Ovary (tissue), 9 donors: ENCODE measurements around the gene SDC3. TPM values are rescaled to one million over a fixed set of nuclear protein-coding genes. Genes with fewer than 3 reads are reported as not detected.
"Not testable (repeated sequence)": the region's sequence is repeated elsewhere in the genome, so short reads cannot be mapped to it uniquely, and the experiment has no call there.

Experiments used
- DNase-seq, 5 donors: peaks; one replicate each; pipeline ENCODE4 v3.0.0-alpha.2; 2019 to 2020
- H3K27ac ChIP-seq, 2 donors: fragments of 200-600 bp; one replicate each; pipeline versions ENCODE4 v1.5.1 to v1.8.0; 2019 to 2022
- H3K27me3 ChIP-seq: fragments of 200-600 bp; one replicate; pipeline ENCODE4 v1.8.0; 2022
- H3K36me3 ChIP-seq: fragments of 200-600 bp; sonication (generic); one replicate; pipeline ENCODE4 v1.5.1; 2019
- H3K4me1 ChIP-seq: one replicate; pipeline ENCODE4 v1.8.1; 2013; ENCODE audit warnings: mild to moderate bottlenecking, moderate library complexity; ENCODE audit not compliant: insufficient read depth
- H3K4me3 ChIP-seq: fragments of 200-600 bp; sonication (generic); one replicate; pipeline ENCODE4 v1.5.1; 2017
- H3K9me3 ChIP-seq, 2 donors: fragments of 200-600 bp in 1 of 2; sonication (generic) in 1 of 2; one replicate each; pipeline versions ENCODE4 v1.5.1 to v1.8.1; 2013 to 2019; ENCODE audit warnings: mild to moderate bottlenecking in 1 of 2, moderate library complexity in 1 of 2
- EP300 ChIP-seq: sonication (generic); formaldehyde crosslinking; IDR thresholded peaks from one replicate; pipeline ENCODE4 v1.6.1; 2017; ENCODE audit warnings: antibody characterized with exemption
- POLR2A ChIP-seq: fragments of 450-650 bp; IDR thresholded peaks from one replicate; pipeline ENCODE4 v1.6.1; 2017; ENCODE audit warnings: antibody characterized with exemption, mild to moderate bottlenecking, moderate library complexity
- WGBS, 3 donors: extraction: QIAGEN DNeasy Blood & Tissue Kit in 1 of 3; methylation state at CpG; one replicate each; pipeline versions ENCODE4 v1.1.5 to v1.1.7; 2013 to 2017; 5-methylcytosine and 5-hydroxymethylcytosine counted together
- intact Hi-C, 4 donors: fragments of 100-400 bp; cut with DNase I; formaldehyde crosslinking; loops; one replicate each; pipeline versions ENCODE4 v1.11.0 to v1.15.1; 2022 to 2023
- polyA plus RNA-seq, 2 donors: library from polyadenylated mRNA; stranded (reverse); fragments of 200-250 nt in 1 of 2; fragments of 350-450 nt in 1 of 2; fragmentation: Illumina TruSeq in 1 of 2; extraction: RNeasy Lipid Tissue Mini Kit (QIAGEN cat#74804) in 1 of 2; gene quantifications; one replicate each; pipeline ENCODE4 v1.2.3, GENCODE V29; 2013 to 2014
- total RNA-seq, 7 donors: library from RNA; depleted of rRNA in 2 of 7; stranded (reverse); fragments of >200 nt in 2 of 7; fragmentation: NEBNext Ultra II Directional in 3 of 7; extraction: Animal tissue kit (Norgen Biotek cat#: 25700) in 3 of 7; gene quantifications; one replicate each; pipeline versions ENCODE4 v1.1.0 to v1.2.4, GENCODE V29; 2016 to 2023
- TF ChIP-seq, protein P1 (sequence below), 3 donors: fragments of 450-650 bp in 2 of 3; fragments of 200-600 bp in 1 of 3; IDR thresholded peaks; one replicate each; pipeline versions ENCODE4 v1.5.1 to v1.8.0; 2016 to 2022; ENCODE audit warnings: antibody characterized with exemption in 3 of 3, mild to moderate bottlenecking in 1 of 3
- donor health status: DM: no; HTN: no; CAD: no; lungs with moderate emphysema.
- donor health status: DM: no; HTN: no; CAD: no.
- donor health status: Bipolar disorder and iron deficiency.
- donor health status: DM: yes; HTN: yes; CAD: no.
- donor health status: DM: no; HTN: no; CAD: no.
- donor health status: DM: yes; HTN: yes; CAD: no.

Gene SDC3
- total and polyA plus RNA-seq, 9 donors: 4.2 to 31.0 (median 23.0) TPM

DNA sequence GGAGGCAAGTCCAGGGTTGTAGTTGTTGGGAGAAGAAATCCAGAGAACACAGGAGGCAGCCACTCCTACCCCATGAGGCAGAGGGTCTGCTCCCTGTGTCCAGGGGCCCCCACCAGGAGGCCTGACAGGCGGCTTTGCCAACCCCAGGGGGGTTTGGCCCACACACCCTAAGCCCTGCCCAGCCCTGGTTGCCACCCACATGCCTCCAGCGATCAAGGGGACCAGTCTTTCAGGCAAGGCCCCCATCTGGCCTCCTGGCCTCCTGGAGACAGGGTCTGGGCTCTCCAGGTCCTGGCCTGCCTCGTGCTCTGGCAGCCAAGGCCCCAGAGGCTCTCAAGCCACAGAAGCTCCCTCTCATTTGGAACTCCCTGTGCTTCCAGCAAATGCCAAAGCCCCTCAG lies 38.5 kb downstream of the SDC3 start:
- intact Hi-C loops: no loop called here
- H3K27ac ChIP-seq: no peak overlapping the region
- no peaks in the 10 kb centered on the region for H3K4me1 ChIP-seq
- TF ChIP-seq POLR2A: no peak
- TF ChIP-seq, protein P1, sequence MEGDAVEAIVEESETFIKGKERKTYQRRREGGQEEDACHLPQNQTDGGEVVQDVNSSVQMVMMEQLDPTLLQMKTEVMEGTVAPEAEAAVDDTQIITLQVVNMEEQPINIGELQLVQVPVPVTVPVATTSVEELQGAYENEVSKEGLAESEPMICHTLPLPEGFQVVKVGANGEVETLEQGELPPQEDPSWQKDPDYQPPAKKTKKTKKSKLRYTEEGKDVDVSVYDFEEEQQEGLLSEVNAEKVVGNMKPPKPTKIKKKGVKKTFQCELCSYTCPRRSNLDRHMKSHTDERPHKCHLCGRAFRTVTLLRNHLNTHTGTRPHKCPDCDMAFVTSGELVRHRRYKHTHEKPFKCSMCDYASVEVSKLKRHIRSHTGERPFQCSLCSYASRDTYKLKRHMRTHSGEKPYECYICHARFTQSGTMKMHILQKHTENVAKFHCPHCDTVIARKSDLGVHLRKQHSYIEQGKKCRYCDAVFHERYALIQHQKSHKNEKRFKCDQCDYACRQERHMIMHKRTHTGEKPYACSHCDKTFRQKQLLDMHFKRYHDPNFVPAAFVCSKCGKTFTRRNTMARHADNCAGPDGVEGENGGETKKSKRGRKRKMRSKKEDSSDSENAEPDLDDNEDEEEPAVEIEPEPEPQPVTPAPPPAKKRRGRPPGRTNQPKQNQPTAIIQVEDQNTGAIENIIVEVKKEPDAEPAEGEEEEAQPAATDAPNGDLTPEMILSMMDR (IDR thresholded peaks at IDR 0.05): no peak
- H3K36me3 ChIP-seq: no peaks in the 10 kb centered on the region
- no peak for DNase-seq
- WGBS, 3 donors: 83 to 90% (median 87%) methylated on average over 3 of the region's 3 CpGs
- H3K27me3 ChIP-seq: no peaks in the 10 kb centered on the region
- H3K9me3 ChIP-seq: peaks cover 0 to 14% of the 10 kb centered on the region in 2 donors
- H3K4me3 ChIP-seq: no peak overlapping the region

DNA sequence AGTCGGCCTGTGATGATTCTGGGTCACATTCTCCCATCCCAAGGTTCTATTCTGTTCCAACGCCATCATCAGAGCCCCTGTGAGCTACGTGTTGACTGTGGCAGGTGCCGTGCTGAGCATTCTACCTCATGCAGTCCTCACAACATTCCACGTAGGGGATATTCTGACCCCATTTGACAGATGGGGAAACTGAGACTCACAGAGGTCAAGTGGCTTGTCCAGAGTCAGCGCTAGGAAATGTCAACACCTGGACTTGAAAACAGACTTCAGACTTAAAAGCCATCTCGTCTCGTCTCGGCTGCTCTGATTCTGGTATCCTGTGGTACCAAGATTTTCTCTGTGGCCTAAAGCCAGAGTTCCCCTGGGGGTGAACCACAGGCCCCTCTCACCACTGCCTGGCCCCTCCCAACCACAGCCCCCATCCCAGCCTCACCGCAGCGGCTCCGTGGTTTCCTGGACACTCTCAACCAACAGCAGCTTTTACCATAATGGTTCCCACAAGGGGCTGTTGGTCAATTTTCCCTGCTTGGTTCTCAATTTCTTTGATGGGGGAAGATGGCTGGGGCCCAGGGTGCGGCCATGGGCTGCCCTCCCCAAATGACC lies 39.6 kb downstream of the SDC3 start:
- Histone ChIP-seq H3K4me1 (no peaks in the 10 kb centered on the region), H3K9me3 (peaks cover 0 to 14% of the 10 kb centered on the region in 2 donors), H3K27me3 (no peaks in the 10 kb centered on the region), H3K36me3 (no peaks in the 10 kb centered on the region), H3K27ac (no peak overlapping the region), H3K4me3 (no peak overlapping the region)
- 92 to 94% (median 93%) methylated on average over 13 of the region's 13 CpGs for WGBS, 3 donors
- TF ChIP-seq POLR2A (no peak), EP300 (no peak)
- TF ChIP-seq, protein P1 (IDR thresholded peaks at IDR 0.05): no peak
- DNase-seq: no peak
- intact Hi-C loops: no loop called here

DNA sequence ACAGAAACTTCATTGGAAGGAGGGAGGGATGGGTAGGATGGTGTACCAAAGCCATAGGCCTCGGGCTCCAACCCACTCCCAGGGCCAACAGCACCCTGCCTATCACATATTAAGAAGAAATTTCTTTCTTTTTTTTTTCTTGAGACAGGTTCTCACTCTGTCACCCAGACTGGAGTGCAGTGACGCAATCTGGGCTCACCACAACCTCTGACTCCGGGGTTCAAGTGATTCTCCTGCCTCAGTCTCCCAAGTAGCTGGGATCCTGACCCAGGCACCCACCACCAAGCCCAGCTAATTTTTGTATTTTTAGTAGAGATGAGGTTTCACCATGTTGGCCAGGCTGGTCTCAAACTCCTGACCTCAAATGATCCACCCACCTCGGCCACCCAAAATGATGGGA lies 40.5 kb downstream of the SDC3 start:
- WGBS, 3 donors: 86 to 96% (median 91%) methylated on average over 4 of the region's 4 CpGs
- H3K27me3 ChIP-seq, DNase-seq, H3K36me3 ChIP-seq, H3K27ac ChIP-seq, H3K4me3 ChIP-seq, H3K4me1 ChIP-seq, intact Hi-C loops: not testable (repeated sequence)
- peaks cover 0 to 10% of the 10 kb centered on the region in 2 donors for H3K9me3 ChIP-seq

DNA sequence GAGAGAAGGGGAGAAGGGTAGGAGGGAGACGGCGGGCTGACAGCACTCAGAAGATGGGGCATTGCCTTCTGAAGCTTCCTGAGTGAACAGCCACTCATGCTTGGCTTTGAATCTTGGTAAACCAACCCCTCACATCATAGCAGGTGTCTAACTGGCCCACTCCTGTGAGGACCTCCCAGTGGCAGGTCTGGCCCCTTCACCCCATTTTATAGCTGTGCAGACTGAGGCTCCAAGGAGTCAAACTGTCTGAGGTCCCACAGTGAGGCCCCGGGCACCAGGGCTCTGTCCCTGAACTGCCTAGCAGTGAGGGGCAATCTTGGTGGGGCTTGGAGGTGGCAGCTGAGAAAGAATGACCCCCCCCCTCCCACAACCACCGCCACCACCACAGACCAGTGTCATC lies 41.0 kb downstream of the SDC3 start:
- H3K4me3 ChIP-seq: no peak overlapping the region
- no peak for DNase-seq
- no peaks in the 10 kb centered on the region for H3K27me3 ChIP-seq
- no peak overlapping the region for H3K27ac ChIP-seq
- H3K9me3 ChIP-seq: peaks cover 0 to 6% of the 10 kb centered on the region in 2 donors
- 87 to 92% (median 90%) methylated on average over 4 of the region's 4 CpGs for WGBS, 3 donors
- H3K36me3 ChIP-seq: no peaks in the 10 kb centered on the region
- no peaks in the 10 kb centered on the region for H3K4me1 ChIP-seq
- no peak for TF ChIP-seq POLR2A
- TF ChIP-seq, protein P1 (IDR thresholded peaks at IDR 0.05): no peak
- TF ChIP-seq EP300: no peak
- intact Hi-C loops: no loop called here

DNA sequence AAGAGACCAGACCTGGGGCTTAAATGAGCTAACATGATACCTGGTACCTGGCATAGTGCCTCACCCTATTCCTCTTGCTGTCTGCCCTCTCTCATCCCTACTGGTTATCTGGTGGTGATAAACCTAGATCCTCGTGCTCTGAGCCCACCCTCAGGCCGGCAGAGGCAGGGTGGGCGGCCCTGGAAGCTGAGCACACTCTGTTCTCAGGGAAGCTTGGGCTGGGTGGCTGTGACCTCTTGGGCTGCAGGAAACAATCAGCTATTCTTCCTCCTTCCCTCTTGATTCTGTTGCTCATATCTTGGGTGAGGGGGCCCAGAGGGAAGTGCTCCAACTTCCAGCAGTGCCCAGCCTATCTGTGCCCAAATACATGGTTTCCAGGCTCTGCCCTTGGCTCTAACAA lies 42.0 kb downstream of the SDC3 start:
- no peak overlapping the region for H3K27ac ChIP-seq
- TF ChIP-seq, protein P1 (IDR thresholded peaks at IDR 0.05): no peak
- TF ChIP-seq POLR2A (no peak), EP300 (no peak)
- intact Hi-C loops: no loop called here

More for the DNA sequence above, 42.0 kb downstream of the SDC3 start:
- H3K36me3 ChIP-seq: no peaks in the 10 kb centered on the region
- H3K9me3 ChIP-seq: no peaks in the 10 kb centered on the region
- H3K27me3 ChIP-seq: no peaks in the 10 kb centered on the region
- no peaks in the 10 kb centered on the region for H3K4me1 ChIP-seq
- H3K4me3 ChIP-seq: no peak overlapping the region
- WGBS, 3 donors: 55 to 67% (median 57%) methylated on average over 3 of the region's 3 CpGs
- no peak for DNase-seq
